T1000 (cell line): ENCODE results near the gene KDM2A.
"Not testable (repeated sequence)": the region's sequence is repeated elsewhere in the genome, so short reads cannot be mapped to it uniquely, and the experiment has no call there.

Experiments
- DNase-seq: peaks from one replicate; lab custom pipeline; 2025; ENCODE audit warnings: mixed read lengths; lab: John Stamatoyannopoulos, UW

KDM2A gene

GRCh38 chr11:67117672-67118180, 1.3 kb upstream of the KDM2A start:
- no peak for DNase-seq

GRCh38 chr11:67118181-67118766, 789 bp upstream of the KDM2A start:
- no peak for DNase-seq

GRCh38 chr11:67119585-67120391, 725 bp downstream of the KDM2A start:
- no peak for DNase-seq

GRCh38 chr11:67120456-67120855, 1.4 kb downstream of the KDM2A start:
- DNase-seq: no peak

GRCh38 chr11:67120881-67121710, 2.0 kb downstream of the KDM2A start:
- DNase-seq: no peak

GRCh38 chr11:67123801-67124200, 4.7 kb downstream of the KDM2A start:
- DNase-seq: not testable (repeated sequence)

GRCh38 chr11:67126243-67126642, 7.2 kb downstream of the KDM2A start:
- DNase-seq: not testable (repeated sequence)

- no peak for DNase-seq
These were observed 7.9 kb downstream of the KDM2A start for GRCh38 chr11:67126986-67127385.

- not testable (repeated sequence) for DNase-seq
These were observed 11.8 kb downstream of the KDM2A start for GRCh38 chr11:67130861-67131260.

GRCh38 chr11:67136156-67136555, 17.1 kb downstream of the KDM2A start:
- no peak for DNase-seq

- DNase-seq: no peak
These were observed 19.9 kb downstream of the KDM2A start for GRCh38 chr11:67138922-67139321.

- DNase-seq: no peak
These were observed 27.6 kb downstream of the KDM2A start for GRCh38 chr11:67146516-67147226.

GRCh38 chr11:67153971-67154370, 34.9 kb downstream of the KDM2A start:
- DNase-seq: no peak

GRCh38 chr11:67154726-67155125, 35.7 kb downstream of the KDM2A start:
- no peak for DNase-seq

GRCh38 chr11:67157691-67158090, 38.6 kb downstream of the KDM2A start:
- no peak for DNase-seq

GRCh38 chr11:67158221-67158620, 39.2 kb downstream of the KDM2A start:
- no peak for DNase-seq

GRCh38 chr11:67160045-67160444, 41.0 kb downstream of the KDM2A start:
- no peak for DNase-seq

- DNase-seq: no peak
These were observed 42.1 kb downstream of the KDM2A start for GRCh38 chr11:67160872-67161783.

GRCh38 chr11:67163006-67163405, 43.9 kb downstream of the KDM2A start:
- DNase-seq: no peak

- DNase-seq: no peak
These were observed 46.6 kb downstream of the KDM2A start for GRCh38 chr11:67165623-67166022.

GRCh38 chr11:67167091-67167490, 48.0 kb downstream of the KDM2A start:
- DNase-seq: no peak
